ENCODE data around the gene TACSTD2.

GRCh38 chr1:58580186-58580585 lies 3.1 kb upstream of the TACSTD2 start:
- TF ChIP-seq POLR2A (IDR thresholded peaks at IDR 0.05) (no peak), CTCF (IDR thresholded peaks at IDR 0.05) (no peak)
